Hepatocyte (in vitro differentiated cells): ENCODE measurements around the gene SERTAD1.

Source experiments
- EZH2 ChIP-seq: fragments of 200-600 bp; sonication (generic); IDR thresholded peaks from 2 replicates; pipeline ENCODE4 v1.6.1; 2016; ENCODE audit warnings: antibody characterized with exemption, mild to moderate bottlenecking, borderline replicate concordance
- EZH2phosphoT487 ChIP-seq: fragments of 200-600 bp; sonication (generic); IDR thresholded peaks from one replicate; pipeline ENCODE4 v1.6.1; 2018; ENCODE audit warnings: antibody characterized with exemption, mild to moderate bottlenecking, low read depth, moderate library complexity; ENCODE audit not compliant: unreplicated experiment, severe bottlenecking
- TF ChIP-seq, protein P1 (sequence below): fragments of 200-600 bp; sonication (generic); IDR thresholded peaks from 2 replicates; pipeline ENCODE4 v1.5.1; 2016; ENCODE audit warnings: antibody characterized with exemption, mild to moderate bottlenecking; ENCODE audit not compliant: poor library complexity

DNA sequence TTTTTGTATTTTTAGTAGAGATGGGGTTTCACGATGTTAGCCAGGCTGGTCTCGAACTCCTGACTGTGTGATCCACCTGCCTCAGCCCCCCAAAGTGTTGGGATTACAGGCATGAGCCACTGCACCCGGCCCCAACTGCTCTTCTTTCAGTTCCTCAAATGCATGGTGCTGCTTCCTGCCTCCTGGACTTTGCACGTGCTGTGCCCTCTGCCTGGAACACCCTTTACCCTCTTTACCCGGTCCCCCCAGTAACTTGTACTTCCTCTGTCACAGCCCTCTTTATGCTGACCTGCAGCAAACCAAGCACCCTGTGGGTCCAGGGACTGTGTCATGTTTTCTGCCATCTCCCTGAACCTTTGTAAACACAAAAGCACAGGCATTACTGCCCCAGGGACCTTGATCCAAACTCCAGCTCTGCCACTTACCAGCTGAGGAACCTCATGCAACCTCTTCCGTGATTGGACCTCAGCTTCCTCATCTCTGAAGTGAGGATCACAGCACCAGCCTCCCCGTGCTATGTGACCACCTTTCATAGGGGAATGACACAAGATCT lies 36.0 kb upstream of the SERTAD1 start:
- TF ChIP-seq, protein P1, sequence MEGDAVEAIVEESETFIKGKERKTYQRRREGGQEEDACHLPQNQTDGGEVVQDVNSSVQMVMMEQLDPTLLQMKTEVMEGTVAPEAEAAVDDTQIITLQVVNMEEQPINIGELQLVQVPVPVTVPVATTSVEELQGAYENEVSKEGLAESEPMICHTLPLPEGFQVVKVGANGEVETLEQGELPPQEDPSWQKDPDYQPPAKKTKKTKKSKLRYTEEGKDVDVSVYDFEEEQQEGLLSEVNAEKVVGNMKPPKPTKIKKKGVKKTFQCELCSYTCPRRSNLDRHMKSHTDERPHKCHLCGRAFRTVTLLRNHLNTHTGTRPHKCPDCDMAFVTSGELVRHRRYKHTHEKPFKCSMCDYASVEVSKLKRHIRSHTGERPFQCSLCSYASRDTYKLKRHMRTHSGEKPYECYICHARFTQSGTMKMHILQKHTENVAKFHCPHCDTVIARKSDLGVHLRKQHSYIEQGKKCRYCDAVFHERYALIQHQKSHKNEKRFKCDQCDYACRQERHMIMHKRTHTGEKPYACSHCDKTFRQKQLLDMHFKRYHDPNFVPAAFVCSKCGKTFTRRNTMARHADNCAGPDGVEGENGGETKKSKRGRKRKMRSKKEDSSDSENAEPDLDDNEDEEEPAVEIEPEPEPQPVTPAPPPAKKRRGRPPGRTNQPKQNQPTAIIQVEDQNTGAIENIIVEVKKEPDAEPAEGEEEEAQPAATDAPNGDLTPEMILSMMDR, result no peak
- TF ChIP-seq EZH2, result no peak
- no peak for TF ChIP-seq EZH2phosphoT487
